ENCODE results near the gene GPS1.

Gene GPS1

DNA sequence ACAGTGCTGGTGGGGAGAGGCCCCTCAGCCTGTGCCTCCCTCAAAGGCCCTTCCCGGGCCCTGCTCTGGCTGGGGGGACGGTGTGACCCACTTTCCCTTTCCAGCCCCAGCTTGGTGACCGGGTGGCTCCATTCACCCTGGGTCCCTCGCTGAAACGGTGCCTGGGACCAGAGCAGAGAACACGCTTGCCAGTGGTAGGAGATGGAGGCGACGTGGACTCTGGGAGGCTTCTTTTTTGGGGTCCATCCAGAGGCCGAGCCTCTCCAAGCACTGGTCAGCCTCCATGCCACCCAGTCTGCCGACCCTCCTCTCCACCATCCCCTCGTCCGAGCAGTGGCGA is 36.8 kb upstream of the GPS1 start:
- no peak for DNase-seq (ENCODE audit: low read depth)

DNA sequence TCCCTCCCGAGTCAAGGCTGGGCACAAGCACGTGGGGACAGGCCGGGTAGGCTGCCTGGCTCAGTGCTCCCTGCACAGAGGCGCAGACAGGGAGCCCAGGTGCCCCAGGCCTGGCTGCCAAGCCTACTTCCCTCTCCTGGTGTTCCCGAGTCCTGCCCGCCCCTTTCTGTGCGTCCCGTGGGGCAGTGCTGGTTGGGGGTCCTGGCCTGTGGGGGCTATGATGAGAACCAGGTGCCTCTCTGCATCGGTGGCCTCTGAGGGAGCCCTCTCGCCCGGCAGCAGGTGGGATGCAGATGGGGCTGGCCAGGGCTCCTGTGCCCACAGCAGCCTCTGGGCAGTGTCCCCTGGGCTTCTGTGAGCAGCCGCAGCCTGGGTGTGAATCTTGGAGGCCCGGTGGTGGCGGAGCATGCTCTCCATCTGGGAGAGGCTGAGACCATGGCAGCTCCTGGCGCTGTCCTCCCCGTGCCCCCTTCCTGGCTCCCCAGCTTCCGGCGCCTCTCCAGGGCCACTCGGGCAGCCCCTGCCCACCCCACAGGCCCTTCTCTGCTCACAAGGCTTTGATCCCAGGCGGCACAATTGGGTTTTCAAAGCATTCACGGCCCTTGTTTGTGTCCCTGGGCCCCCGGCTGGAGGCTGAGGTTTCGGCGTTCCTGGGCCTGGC is 36.3 kb upstream of the GPS1 start:
- no peak for DNase-seq (ENCODE audit: low read depth)

DNA sequence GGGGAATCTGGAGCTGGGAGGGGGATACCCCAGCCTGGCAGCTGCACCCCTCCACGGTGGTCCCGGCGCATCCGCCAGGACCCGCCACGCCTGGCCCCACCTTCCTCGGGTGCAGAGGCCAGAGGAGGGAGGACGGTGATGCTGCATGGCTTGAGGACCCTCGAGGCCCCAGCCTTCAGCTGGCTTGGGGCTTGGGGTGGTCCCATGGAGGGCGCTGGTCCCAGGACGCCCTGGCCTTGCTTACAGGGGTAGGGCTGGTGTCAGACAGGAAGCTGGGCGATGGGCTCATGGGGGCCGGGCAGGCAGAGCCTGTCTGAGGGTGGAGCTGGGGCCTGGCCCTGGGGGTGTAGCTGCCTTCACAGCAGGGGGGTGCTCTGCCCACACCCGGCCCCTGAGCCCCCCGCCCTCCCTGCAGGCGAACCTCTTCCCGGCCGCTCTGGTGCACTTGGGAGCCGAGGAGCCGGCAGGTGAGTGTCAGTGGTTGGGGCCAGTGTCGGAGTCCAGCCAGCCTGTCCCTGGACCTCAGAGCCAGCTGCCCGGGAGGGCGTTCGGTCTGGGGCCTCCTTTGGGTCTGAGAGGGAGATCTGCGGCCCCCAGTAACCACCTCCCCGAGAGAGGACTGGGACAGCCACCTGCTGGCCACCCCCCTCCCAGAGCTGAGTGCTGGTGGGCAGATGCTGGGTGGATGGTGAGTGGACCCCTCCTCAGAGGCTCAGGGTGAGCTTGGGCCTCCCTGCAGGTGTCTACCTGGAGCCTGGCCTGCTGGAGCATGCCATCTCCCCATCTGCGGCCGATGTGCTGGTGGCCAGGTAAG is 35.4 kb upstream of the GPS1 start:
- no peak for DNase-seq (ENCODE audit: low read depth)

DNA sequence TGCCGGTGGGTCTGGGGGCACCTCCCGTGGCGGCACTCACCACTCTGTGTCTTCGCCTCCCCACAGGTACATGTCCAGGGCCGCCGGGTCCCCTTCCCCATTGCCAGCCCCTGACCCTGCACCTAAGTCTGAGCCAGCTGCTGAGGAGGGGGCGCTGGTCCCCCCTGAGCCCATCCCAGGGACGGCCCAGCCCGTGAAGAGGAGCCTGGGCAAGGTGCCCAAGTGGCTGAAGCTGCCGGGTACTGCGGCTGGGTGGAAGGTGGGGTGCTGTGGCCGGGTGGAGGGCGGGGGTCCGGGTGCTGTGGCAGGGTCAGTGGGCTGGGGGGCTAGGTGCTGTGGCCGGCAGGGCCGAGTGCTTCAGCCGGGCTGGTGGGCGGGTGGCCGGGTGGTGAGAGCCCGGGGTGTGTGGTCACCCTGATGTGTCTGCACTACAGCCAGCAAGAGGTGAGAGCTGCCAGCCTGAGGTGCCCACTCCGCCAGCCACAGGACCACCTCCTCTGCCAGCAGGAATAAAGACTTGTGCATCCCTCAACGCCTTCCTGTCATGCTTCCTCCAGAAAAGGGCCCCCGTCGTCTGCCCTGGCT is 34.7 kb upstream of the GPS1 start:
- no peak for DNase-seq (ENCODE audit: low read depth)

DNA sequence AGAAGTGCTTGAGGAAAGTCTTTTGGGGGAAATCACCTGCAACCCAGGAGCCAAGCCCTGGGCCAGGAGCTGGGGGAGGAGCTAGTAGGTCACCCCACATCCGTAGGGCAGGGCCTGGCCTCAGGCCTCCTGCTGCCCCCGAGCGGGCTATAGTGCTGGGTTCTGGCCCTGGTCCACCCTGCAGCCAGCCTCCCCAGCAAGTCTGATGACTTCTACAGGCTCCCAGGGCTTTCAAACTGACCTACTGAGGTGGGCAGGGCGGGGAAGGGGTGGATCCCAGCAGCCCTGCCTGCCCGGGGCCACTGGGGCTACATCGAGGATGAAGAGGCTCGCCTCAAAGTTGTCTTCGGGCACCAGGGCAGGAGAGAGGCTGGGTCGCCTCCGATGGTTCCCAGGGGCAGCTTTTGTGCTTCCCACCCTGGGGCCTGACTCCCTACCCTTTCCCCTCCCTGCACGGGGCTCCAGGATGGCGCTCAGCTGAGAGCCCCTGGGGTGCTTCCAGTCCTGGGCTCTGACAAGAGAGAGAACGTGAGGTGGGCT is 34.0 kb upstream of the GPS1 start:
- DNase-seq (ENCODE audit: low read depth): no peak

DNA sequence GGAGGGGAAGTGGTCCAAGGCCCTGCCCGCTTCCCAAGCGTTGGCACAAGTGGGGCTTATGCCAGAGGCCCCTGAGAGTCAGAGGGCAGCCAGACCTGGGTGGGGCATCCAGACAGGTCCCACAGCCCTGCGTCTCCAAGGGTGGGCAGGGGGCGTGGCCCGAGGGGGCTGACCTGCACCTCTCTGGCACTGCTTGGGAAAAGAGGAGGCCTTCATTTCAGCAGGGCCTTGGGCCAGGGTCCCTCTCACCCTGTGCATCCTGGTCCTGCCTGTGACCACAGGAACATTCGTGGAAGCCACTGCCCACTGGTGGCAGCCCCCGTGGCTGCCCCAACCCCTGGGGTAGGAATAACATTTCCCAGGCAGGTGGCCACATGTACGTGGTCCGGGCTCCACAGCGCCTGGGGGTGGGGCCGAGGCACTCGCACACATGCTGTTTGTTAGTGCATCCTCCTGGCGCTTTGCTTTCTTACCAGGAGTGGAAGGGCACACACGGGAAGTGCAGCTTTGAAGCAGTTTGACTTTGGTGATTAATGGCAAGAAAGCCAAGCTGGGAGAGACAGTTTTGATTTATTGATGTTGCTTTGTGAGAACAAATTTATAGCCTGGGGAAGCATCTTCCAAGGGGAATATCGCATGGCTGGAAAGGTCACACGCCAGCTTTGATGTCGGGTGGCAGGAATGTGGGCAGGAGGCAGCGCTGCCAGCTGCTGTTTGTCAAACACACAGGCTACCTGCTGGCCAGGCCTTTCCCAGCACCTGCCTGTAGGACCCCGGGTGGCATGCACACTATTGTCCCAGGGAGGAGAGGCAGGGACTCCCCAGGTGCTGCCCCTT is 33.3 kb upstream of the GPS1 start:
- no peak for DNase-seq (ENCODE audit: low read depth)

DNA sequence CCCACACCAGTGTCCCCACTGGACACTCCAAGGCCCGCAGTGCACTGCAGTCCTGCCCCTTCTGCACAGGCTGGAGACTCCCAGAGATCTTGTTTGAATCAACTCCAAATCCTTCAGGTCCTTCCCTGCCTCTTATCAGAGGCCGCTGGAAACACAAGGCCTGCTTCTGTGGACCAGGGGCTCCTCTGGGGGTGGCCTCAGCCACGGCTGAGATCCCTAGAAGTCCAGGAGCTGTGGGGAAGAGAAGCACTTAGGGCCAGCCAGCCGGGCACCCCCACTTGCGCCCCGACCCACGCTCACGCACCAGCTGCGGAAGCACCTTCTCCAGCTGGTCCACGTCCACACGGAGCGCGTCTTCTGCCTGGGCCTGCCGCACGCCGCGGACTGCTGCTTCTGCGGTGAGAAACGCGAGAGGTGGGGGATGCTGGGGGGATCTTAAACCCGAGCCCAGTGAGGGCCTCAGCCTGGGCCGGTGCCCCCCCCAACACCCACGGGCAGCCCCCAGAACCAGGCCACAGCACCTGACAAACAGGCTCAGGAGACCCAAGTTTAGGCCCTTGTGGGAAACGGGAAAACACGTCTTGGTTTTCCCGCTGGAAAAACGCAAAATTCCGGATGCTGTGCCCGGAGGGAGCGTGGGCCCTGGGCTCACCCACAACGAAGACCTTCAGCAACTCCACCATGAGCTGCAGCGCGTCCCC is 32.6 kb upstream of the GPS1 start:
- no peak for DNase-seq (ENCODE audit: low read depth)

DNA sequence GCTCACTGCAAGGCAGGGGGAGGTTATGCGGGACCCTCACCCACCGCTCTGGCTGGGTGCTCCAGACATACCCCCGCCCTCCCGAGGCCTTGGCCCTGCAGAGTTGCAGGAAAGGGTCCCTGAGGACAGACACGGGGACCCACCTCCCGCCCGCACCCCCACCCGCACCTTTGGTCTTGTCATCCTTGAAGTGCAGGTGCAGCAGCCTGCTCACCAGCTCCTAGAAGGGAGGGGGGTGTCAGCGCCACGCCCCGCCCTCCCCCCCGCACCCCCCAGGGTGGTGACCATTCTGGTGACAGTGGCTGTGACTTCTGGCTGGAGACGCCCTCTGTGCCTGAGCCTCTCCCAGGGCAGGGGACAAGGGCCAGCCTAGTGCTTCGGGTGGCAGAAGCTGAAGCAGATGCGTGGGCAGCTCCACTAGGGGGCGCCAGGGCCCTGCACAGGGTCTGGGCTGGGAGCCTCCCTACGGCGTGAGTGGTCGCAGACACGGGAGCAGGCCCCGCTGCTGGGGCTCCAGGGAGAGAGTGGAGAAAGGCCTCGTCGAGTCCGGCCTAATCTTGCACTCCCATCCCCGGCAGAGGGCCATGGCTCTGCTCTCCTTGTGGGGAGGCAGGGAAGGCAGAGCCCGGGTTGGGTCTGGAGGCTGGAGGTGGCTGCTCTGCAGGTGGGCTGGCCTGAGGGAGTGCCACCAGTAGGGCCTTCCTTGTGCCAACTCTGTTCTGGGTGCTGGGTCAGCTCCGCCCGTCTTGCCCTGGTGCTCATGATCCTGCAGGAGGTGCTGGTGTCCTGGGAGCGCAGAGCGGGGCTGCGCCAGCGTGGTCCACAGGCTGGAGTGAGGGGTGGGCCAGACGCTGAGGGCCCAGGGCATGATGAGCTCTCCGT is 31.8 kb upstream of the GPS1 start:
- DNase-seq (ENCODE audit: low read depth): no peak

DNA sequence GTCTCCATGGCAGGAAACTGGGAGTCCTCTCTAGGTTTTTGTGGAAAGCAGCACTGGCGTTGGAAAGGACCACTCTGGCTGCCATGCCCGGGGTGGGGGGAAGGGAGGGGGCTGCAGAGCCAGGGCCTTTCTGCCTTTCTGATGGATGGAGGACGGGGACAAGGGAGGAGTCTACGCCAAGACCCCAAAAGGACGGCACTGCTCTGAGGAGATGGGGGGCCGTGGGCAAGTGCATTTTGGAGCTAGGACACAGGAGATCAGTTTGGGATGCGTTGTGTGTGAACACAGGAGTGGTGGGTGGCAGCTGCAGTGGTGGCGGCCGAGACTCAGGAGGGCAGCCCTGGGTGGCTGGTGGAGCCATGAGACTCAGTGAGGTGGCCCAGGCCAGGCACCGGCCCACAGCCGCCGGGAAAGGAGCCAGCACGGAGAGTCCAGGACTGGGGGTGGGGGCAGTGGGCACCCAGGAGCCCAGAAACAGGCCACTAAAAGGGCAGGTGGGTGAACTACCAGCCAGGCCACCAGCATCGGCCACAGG is 31.1 kb upstream of the GPS1 start:
- no peak for DNase-seq (ENCODE audit: low read depth)

DNA sequence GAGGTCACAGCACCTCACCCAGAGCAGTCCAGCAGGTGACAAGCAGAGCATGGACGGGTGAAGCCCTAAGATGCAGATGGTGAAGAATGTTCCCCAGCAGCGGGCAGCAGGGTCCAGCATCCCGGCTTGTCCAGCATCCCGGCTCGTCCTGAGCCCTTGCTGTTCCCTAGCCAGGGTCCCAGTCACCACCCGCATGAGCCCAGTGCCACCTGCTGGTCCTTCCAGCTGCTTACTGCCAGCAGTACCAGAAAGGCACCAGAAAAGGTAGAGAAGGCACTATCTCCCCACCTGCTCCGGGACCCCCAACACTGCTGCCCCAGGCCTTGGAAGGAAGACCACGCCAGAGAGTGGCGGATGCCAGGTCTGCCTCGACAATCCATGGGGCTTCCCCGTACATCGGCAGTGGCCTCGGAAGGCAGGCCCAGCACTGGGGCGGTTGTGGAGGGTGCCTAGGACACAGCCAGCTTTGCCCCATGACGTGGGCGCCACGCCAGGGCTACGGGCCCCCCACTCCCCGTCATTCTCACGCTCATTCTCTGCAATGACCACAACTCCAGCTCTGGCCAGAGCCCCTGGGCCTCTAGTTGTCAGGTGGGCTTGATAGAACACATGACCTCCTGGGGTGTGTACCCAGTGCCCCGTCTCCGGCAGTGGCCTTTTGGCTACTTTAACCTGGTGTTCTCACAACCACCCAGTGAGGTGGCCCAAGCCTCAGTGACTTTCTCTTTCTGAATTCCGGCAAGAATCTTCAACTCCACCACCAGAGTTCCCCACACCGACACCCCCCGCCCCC is 30.4 kb upstream of the GPS1 start:
- no peak for DNase-seq (ENCODE audit: low read depth)

DNA sequence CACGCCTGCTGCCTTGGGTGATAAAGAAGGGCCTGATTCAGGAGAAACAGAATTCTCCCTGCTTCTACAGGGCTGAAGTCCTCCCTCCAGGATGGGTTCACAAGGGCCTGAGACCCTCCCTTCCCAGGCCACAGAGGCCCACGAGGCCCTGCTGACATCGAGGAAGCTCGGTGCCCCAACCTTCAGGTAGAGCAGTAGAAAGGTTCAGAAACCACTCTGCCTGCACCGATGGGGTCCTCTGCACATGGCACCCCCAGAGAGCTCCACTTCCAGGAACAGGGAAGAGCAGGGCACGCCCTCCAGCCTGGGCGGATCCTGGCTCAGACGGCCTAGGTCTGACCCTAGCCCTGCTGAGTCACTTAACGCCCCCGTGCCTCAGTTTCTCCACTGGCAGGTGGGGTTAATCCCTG is 29.8 kb upstream of the GPS1 start:
- DNase-seq (ENCODE audit: low read depth): no peak

DNA sequence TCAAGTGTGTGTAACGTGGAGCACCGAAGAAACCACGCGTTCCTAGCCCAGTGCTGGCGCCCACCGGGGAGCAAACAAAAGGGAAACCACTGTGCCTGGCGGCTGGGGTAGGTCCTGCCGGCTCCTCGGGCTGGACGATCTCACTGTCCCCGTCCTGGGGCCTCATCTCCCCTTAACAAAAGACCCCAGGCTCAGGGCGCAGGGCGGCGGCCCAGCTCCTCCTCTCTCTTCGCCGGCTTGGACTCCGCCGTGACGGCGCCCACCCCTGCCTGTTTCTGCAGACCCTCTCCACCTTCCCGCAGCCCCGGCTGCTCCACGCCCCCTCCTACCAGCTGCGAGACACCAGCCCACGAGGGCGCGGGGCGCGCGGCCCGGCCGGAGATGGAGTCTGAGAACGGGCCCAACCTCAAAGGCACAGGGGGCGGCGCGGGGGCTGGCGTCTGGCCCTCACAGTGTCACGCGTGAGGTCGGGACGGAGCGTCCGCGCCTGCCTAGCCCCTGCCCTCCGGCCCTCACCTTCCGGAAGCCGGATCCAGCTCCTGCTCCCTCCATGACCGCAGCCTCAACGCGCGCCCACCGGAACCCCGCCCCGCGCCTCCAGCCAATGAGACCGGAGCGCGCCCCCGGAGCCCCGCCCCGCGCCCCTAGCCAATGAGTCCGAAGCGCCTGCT is 29.3 kb upstream of the GPS1 start, which contains the start of gene CENPX:
Gene CENPX, minus strand, starts transcription at position 569 of the 671 bp plus-strand sequence. Its CDS starts 17 bp downstream, at position 552.
- DNase-seq (ENCODE audit: low read depth): no peak

DNA sequence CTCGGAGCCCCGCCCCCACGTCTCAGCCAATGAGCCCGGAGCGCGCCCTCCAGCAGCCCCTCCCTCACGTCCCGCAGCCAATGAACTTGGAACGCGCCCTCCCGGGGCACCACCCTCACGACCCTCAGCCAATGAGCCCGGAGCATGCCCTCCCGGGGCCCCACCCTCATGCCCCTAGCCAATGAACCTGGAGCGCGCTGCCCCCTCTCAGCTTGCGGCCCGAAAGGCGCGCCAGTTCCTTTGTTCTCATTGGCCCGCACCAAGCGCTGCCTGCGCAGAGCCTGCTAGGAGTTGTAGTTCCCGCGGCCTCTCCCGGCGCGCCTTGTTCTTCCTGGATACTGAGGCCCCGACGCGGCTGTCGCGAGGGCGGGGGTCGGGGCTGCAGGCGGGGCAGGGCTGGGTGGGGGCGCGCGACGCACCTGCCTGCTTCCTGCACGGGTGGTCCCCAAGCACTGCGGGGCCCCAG is 28.7 kb upstream of the GPS1 start, which contains the start of gene LRRC45:
Gene LRRC45, plus strand, starts transcription at position 325 of the 466 bp plus-strand sequence. CDS start 339 bp downstream, outside the sequence.
- DNase-seq (ENCODE audit: low read depth): no peak

DNA sequence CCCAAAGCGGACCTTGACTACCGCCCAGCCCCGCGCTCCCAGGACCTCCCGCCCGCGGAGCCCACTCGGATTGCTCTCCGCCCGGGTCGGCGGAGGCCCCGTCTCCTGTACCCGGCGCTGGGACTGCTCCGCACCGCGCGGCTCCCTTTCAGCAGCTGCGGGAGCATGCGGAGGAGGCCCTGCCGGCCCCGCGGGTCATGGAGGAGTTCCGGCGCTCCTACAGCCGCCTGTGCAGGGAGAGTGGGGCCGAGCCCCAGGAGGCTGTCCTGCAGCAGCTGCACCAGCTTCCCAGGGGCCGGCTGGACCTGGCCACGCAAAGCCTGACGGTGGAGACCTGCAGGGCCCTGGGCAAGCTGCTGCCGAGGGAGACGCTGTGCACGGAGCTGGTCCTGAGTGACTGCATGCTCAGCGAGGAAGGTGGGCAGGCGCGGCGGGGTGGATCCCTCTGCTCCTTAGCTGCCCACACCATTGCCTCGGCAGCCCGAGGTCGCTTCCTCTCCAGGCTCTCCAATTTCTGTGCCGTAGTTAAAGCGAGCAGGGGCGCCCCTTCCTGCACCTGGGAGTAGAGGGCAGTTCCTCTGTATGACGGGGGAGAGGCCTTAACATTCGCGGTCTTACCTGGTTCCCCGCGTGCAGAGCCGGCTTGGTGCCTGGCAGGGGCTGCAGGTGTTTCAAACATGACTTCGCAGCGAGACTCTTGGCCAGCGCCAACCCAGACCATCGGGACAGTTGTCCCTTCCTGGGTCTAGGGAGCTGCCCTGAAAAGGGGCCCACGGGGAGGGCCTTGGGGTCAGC is 28.1 kb upstream of the GPS1 start:
- no peak for DNase-seq (ENCODE audit: low read depth)

DNA sequence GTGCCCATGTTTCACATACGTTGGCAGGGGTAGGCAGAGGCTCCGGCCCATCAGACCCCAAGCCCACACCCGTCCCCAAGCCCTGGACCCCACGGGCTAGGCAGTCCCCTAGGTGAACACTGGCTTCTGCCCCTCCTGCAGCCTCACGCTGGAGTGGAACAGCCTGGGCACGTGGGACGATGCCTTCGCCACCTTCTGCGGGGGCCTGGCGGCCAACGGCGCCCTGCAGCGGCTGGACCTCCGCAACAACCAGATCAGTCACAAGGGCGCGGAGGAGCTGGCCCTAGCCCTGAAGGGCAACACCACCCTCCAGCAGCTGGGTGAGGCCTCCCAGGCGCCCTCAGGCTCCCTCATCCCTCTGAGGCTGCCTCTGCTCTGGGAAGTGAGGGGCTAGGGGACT is 26.8 kb upstream of the GPS1 start:
- no peak for DNase-seq (ENCODE audit: low read depth)

DNA sequence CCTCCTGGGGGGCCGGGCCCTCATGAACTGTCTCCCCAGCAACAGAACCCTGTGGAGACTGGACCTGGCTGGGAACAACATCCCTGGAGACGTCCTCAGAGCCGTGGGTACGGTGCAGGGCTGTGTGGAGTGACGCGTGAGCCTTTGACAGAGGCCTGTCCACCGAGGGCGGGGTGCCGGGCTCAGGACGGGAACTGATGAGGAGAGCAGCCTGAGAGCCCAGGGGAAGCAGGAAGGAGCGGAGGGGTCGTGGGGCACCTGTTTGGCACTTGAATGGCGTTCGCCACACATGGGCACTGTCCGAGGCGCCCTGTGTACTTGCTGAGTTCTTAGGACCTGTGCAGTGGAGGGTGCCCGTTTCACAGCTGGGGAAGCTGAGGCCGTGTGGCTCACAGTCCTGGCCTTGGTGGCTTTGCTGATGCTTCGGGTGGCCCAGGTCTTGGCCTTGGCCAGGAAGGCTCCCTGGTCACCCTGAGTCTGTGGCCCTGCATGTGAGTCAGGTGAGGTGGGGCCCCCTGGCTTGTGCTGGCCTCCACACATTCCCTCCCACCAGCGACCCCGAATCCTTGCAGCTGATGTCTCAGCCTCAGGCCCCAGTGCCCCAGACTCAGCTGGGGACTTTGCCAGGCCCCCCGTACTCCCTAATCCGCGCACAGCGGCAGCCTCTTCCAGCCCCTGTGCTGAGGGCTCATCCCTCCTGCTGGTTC is 26.1 kb upstream of the GPS1 start:
- no peak for DNase-seq (ENCODE audit: low read depth)

DNA sequence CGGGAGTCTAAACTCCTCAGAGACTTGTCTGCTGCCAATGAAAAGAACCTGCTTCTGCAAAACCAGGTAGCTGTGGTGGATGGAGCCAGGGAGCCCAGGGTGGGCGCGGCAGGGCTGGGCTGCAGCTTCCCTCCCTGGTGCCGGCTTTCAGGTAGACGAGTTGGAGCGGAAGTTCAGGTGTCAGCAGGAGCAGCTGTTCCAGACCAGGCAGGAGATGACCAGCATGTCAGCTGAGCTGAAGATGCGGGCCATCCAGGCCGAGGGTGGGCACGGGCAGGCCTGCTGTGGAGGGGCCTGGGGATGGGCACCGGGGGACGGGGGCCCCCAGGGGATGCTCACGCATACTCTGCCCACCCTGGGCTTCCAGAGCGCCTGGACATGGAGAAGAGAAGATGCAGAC is 23.5 kb upstream of the GPS1 start:
- DNase-seq (ENCODE audit: low read depth): no peak

Data from HS-27A (cell line).